B cell (primary cell): Measurements from ENCODE around the gene COL5A1. TPM values are rescaled to one million over a fixed set of nuclear protein-coding genes. Genes with fewer than 3 reads are reported as not detected.

ENCODE experiments used
- ATAC-seq: fragments of 200-7000 bp; cut with Tn5 transposase; one replicate; pipeline ENCODE4 v1.10.0; 2021; ENCODE audit warnings: low read depth, mild to moderate bottlenecking, moderate number of reproducible peaks, moderate library complexity
- CTCF ChIA-PET: fragments of 350-600 bp; sonication (Branson Sonifier 250); formaldehyde crosslinking; loops from one replicate; lab custom pipeline; 2021; ENCODE audit warnings: antibody characterized with exemption, inconsistent platforms; lab: Charles Lee
- POLR2A ChIA-PET: fragments of 350-600 bp; sonication (Branson Sonifier 250); formaldehyde crosslinking; loops from one replicate; lab custom pipeline; 2021; ENCODE audit warnings: antibody characterized with exemption; lab: Charles Lee
- DNase-seq: peaks from one replicate; pipeline ENCODE4 v3.0.0; 2013
- H2AFZ ChIP-seq: 2 replicates; pipeline ENCODE4 v1.6.1; 2012; ENCODE audit warnings: mild to moderate bottlenecking, low read depth, low read length; ENCODE audit not compliant: insufficient read depth, poor library complexity, severe bottlenecking
- H3K27ac ChIP-seq, 2 donors: 1 replicate in 1 of 2; 2 replicates in 1 of 2; pipeline ENCODE4 v1.5.1; 2012 to 2013; ENCODE audit warnings: low read length in 2 of 2, mild to moderate bottlenecking in 2 of 2, moderate library complexity in 1 of 2
- H3K27me3 ChIP-seq, 4 experiments: fragments of 200-600 bp in 1 of 4; sonication (generic) in 1 of 4; replicated peaks in 1 of 4; 1 replicate in 2 of 4; 2 replicates in 2 of 4; pipeline versions ENCODE4 v1.6.1 to v1.7.0; 2013 to 2016; ENCODE audit warnings: low read length in 3 of 4, mild to moderate bottlenecking in 2 of 4, mixed read lengths in 1 of 4, moderate library complexity in 1 of 4; ENCODE audit not compliant: insufficient read depth in 4 of 4, control insufficient read depth in 3 of 4; ENCODE audit errors: control extremely low read depth in 1 of 4
- H3K36me3 ChIP-seq, 2 experiments: replicated peaks in 1 of 2; 1 replicate in 1 of 2; 2 replicates in 1 of 2; pipeline versions ENCODE4 v1.6.1 to v1.7.1; 2013; ENCODE audit warnings: low read length in 1 of 2; ENCODE audit not compliant: insufficient read depth in 2 of 2, control insufficient read depth in 1 of 2; ENCODE audit errors: control extremely low read depth in 1 of 2, extremely low read depth in 1 of 2
- H3K4me1 ChIP-seq, 2 donors: fragments of 200-600 bp in 1 of 2; sonication (generic) in 1 of 2; 1 replicate in 1 of 2; 2 replicates in 1 of 2; pipeline versions ENCODE4 v1.5.1 to v1.6.1; 2013 to 2017; ENCODE audit warnings: low read length in 2 of 2; ENCODE audit not compliant: control insufficient read depth in 2 of 2, insufficient read depth in 2 of 2
- H3K4me2 ChIP-seq: replicated peaks from 2 replicates; pipeline ENCODE3; 2012; ENCODE audit warnings: mild to moderate bottlenecking, low read depth, low read length; ENCODE audit not compliant: poor library complexity, severe bottlenecking
- H3K4me3 ChIP-seq, 5 experiments: fragments of 200-600 bp in 1 of 5; sonication (generic) in 1 of 5; 1 replicate in 3 of 5; 2 replicates in 2 of 5; pipeline versions ENCODE4 v1.5.1 to v1.7.0; 2011 to 2016; ENCODE audit warnings: low read length in 4 of 5, mild to moderate bottlenecking in 4 of 5, low read depth in 2 of 5, control low read depth in 1 of 5, moderate library complexity in 1 of 5; ENCODE audit not compliant: insufficient read depth in 1 of 5; ENCODE audit errors: control extremely low read depth in 1 of 5, extremely low read depth in 1 of 5
- H3K79me2 ChIP-seq: fragments of 200-600 bp; sonication (generic); one replicate; pipeline ENCODE4 v1.6.0; 2016; ENCODE audit warnings: low read length; ENCODE audit not compliant: control insufficient read depth, insufficient read depth
- H3K9ac ChIP-seq: fragments of 200-600 bp; sonication (generic); 2 replicates; pipeline ENCODE4 v1.6.1; 2017; ENCODE audit warnings: mild to moderate bottlenecking, low read length, moderate library complexity
- H3K9me3 ChIP-seq, 3 donors: one replicate each; pipeline versions ENCODE4 v1.6.1 to v1.7.1; 2013; ENCODE audit warnings: low read length in 2 of 3; ENCODE audit not compliant: control insufficient read depth in 2 of 3, insufficient read depth in 1 of 3; ENCODE audit errors: control extremely low read depth in 1 of 3
- H4K20me1 ChIP-seq: 2 replicates; pipeline ENCODE4 v1.6.0; 2012; ENCODE audit warnings: mild to moderate bottlenecking, low read length; ENCODE audit not compliant: insufficient read depth, control insufficient read depth, poor library complexity, severe bottlenecking
- H3K27ac Mint-ChIP-seq: one replicate; pipeline ENCODE4 v1.8.0; 2021; ENCODE audit warnings: mixed read lengths
- H3K27me3 Mint-ChIP-seq: one replicate; pipeline ENCODE4 v1.8.0; 2021; ENCODE audit warnings: mixed read lengths
- H3K4me1 Mint-ChIP-seq: one replicate; pipeline ENCODE4 v1.8.0; 2021; ENCODE audit warnings: mixed read lengths
- H3K4me3 Mint-ChIP-seq: one replicate; pipeline ENCODE4 v1.8.0; 2021; ENCODE audit warnings: mixed read lengths
- H3K9me3 Mint-ChIP-seq: one replicate; pipeline ENCODE4 v1.8.0; 2022; ENCODE audit warnings: mixed read lengths; ENCODE audit not compliant: insufficient read depth
- CTCF ChIP-seq: fragments of 200-600 bp; IDR thresholded peaks from one replicate; pipeline ENCODE4 v1.8.0; 2022; ENCODE audit warnings: antibody characterized with exemption, mild to moderate bottlenecking
- EZH2 ChIP-seq: IDR thresholded peaks from 2 replicates; pipeline ENCODE4 v1.6.1; 2012; ENCODE audit warnings: borderline replicate concordance, low read depth, mild to moderate bottlenecking, moderate library complexity, low read length; ENCODE audit not compliant: insufficient read depth, poor library complexity, severe bottlenecking
- WGBS: methylation state at CpG from one replicate; pipeline ENCODE4 v1.1.5; 2013; ENCODE audit warnings: missing lambda C conversion rate; ENCODE audit not compliant: insufficient coverage; 5-methylcytosine and 5-hydroxymethylcytosine counted together
- intact Hi-C: fragments of 100-400 bp; cut with micrococcal nuclease; formaldehyde crosslinking; loops from one replicate; pipeline ENCODE4 v1.10.0; 2022
- polyA plus RNA-seq: library from polyadenylated mRNA; depleted of rRNA; stranded (reverse); fragments of >200 nt; gene quantifications from 2 replicates; pipeline ENCODE4 v1.2.3, GENCODE V29; 2012
- total RNA-seq, 2 donors: library from RNA; stranded (reverse); fragments of 120-200 nt in 1 of 2; gene quantifications; 1 replicate in 1 of 2; 2 replicates in 1 of 2; pipeline versions ENCODE4 v1.2.3 to v1.2.4, GENCODE V29; 2013 to 2022

The COL5A1 gene
- total and polyA plus RNA-seq, 2 donors (not counting 1 experiment from before 2014, with no cell fraction given), result 0.06 TPM; not detected in 1

- H3K27me3 Mint-ChIP-seq, result peaks cover 10% of the 10 kb centered on the region
- Histone ChIP-seq H3K27ac (no peak overlapping the region), H3K79me2 (no peaks in the 10 kb centered on the region), H3K36me3 (no peaks in the 10 kb centered on the region), H3K4me1 (no peaks in the 10 kb centered on the region), H3K9me3 (peaks cover 0 to 11% (median 0%) of the 10 kb centered on the region in 3 donors), H3K9ac (no peak overlapping the region), H4K20me1 (no peaks in the 10 kb centered on the region), H3K4me3 (no peak overlapping the region), H2AFZ (no peak overlapping the region), H3K4me2 (no peak overlapping the region), H3K27me3 (no peaks in the 10 kb centered on the region)
- peaks cover 2% of the 10 kb centered on the region for H3K9me3 Mint-ChIP-seq
- ChIA-PET CTCF (no interaction called here), POLR2A (no interaction called here)
- intact Hi-C loops, result no loop called here
- no peaks in the 10 kb centered on the region for H3K4me1 Mint-ChIP-seq
- no peak overlapping the region for H3K4me3 Mint-ChIP-seq
- TF ChIP-seq CTCF (no peak), EZH2 (no peak)
- 69% methylated on average over 2 of the region's 4 CpGs for WGBS
- H3K27ac Mint-ChIP-seq, result no peak overlapping the region
- DNase-seq (no peak), ATAC-seq (no peak)
These were observed 33.6 kb upstream of the COL5A1 start for GRCh38 chr9:134607971-134608370.

GRCh38 chr9:134611046-134611445 is 30.6 kb upstream of the COL5A1 start:
- Histone ChIP-seq H3K36me3 (no peaks in the 10 kb centered on the region), H3K4me2 (no peak overlapping the region), H3K9ac (no peak overlapping the region), H4K20me1 (no peaks in the 10 kb centered on the region), H3K4me3 (no peak overlapping the region), H3K9me3 (peaks cover 0 to 15% (median 0%) of the 10 kb centered on the region in 3 donors), H3K4me1 (no peaks in the 10 kb centered on the region), H3K79me2 (no peaks in the 10 kb centered on the region), H3K27me3 (no peaks in the 10 kb centered on the region), H2AFZ (no peak overlapping the region), H3K27ac (no peak overlapping the region)
- DNase-seq, result no peak
- WGBS, result 73% methylated on average over 1 of the region's 4 CpGs
- no peak for ATAC-seq
- peaks cover 11% of the 10 kb centered on the region for H3K9me3 Mint-ChIP-seq
- ChIA-PET POLR2A (no interaction called here), CTCF (no interaction called here)
- peaks cover 8% of the 10 kb centered on the region for H3K27me3 Mint-ChIP-seq
- no peak overlapping the region for H3K4me3 Mint-ChIP-seq
- H3K4me1 Mint-ChIP-seq, result no peaks in the 10 kb centered on the region
- intact Hi-C loops, result no loop called here
- no peak overlapping the region for H3K27ac Mint-ChIP-seq
- TF ChIP-seq EZH2 (no peak), CTCF (no peak)
